ENCODE measurements around the gene ETV1. TPM values are rescaled to one million over a fixed set of nuclear protein-coding genes. Genes with fewer than 3 reads are reported as not detected.

Gene ETV1
- total RNA-seq, 1 donor from 2014 or later: 27.3 TPM

GRCh38 chr7:13848681-13849131 lies 140.8 kb downstream of the ETV1 start:
- Mint-ChIP-seq H3K27me3 (no peaks in the 10 kb centered on the region), H3K4me3 (ENCODE audit: low read depth) (no peak overlapping the region), H3K4me1 (ENCODE audit: low read depth) (no peaks in the 10 kb centered on the region), H3K27ac (no peak overlapping the region), H3K36me3 (ENCODE audit: insufficient read depth) (no peaks in the 10 kb centered on the region), H3K9me3 (ENCODE audit: low read depth) (no peaks in the 10 kb centered on the region)
- DNase-seq (ENCODE audit: low spot score, unreplicated experiment): no peak
- TF ChIP-seq CTCF (IDR thresholded peaks at IDR 0.05; ENCODE audit: unreplicated experiment): no peak

GRCh38 chr7:13846386-13846785 lies 143.1 kb downstream of the ETV1 start:
- no peak overlapping the region for H3K27ac Mint-ChIP-seq
- no peaks in the 10 kb centered on the region for H3K9me3 Mint-ChIP-seq (ENCODE audit: low read depth)
- no peak overlapping the region for H3K4me3 Mint-ChIP-seq (ENCODE audit: low read depth)
- H3K4me1 Mint-ChIP-seq (ENCODE audit: low read depth): no peaks in the 10 kb centered on the region
- H3K27me3 Mint-ChIP-seq: no peaks in the 10 kb centered on the region
- no peaks in the 10 kb centered on the region for H3K36me3 Mint-ChIP-seq (ENCODE audit: insufficient read depth)
- DNase-seq (ENCODE audit: low spot score, unreplicated experiment): no peak
- no peak for TF ChIP-seq CTCF (IDR thresholded peaks at IDR 0.05; ENCODE audit: unreplicated experiment)

- no peaks in the 10 kb centered on the region for H3K9me3 Mint-ChIP-seq (ENCODE audit: low read depth)
- no peak for DNase-seq (ENCODE audit: low spot score, unreplicated experiment)
- H3K27ac Mint-ChIP-seq: no peak overlapping the region
- no peaks in the 10 kb centered on the region for H3K36me3 Mint-ChIP-seq (ENCODE audit: insufficient read depth)
- no peaks in the 10 kb centered on the region for H3K27me3 Mint-ChIP-seq
- no peak overlapping the region for H3K4me3 Mint-ChIP-seq (ENCODE audit: low read depth)
- no peaks in the 10 kb centered on the region for H3K4me1 Mint-ChIP-seq (ENCODE audit: low read depth)
- TF ChIP-seq CTCF (IDR thresholded peaks at IDR 0.05; ENCODE audit: unreplicated experiment): no peak
Observed at GRCh38 chr7:13845601-13846000, 143.9 kb downstream of the ETV1 start.

GRCh38 chr7:13844954-13845353 lies 144.5 kb downstream of the ETV1 start:
- DNase-seq (ENCODE audit: low spot score, unreplicated experiment): no peak
- H3K4me1 Mint-ChIP-seq (ENCODE audit: low read depth): no peaks in the 10 kb centered on the region
- no peaks in the 10 kb centered on the region for H3K27me3 Mint-ChIP-seq
- H3K9me3 Mint-ChIP-seq (ENCODE audit: low read depth): no peaks in the 10 kb centered on the region
- no peak overlapping the region for H3K27ac Mint-ChIP-seq
- no peak overlapping the region for H3K4me3 Mint-ChIP-seq (ENCODE audit: low read depth)
- H3K36me3 Mint-ChIP-seq (ENCODE audit: insufficient read depth): no peaks in the 10 kb centered on the region
- TF ChIP-seq CTCF (IDR thresholded peaks at IDR 0.05; ENCODE audit: unreplicated experiment): no peak

- Mint-ChIP-seq H3K36me3 (ENCODE audit: insufficient read depth) (no peaks in the 10 kb centered on the region), H3K27ac (no peak overlapping the region), H3K4me1 (ENCODE audit: low read depth) (peaks cover 9% of the 10 kb centered on the region), H3K9me3 (ENCODE audit: low read depth) (no peaks in the 10 kb centered on the region), H3K4me3 (ENCODE audit: low read depth) (no peak overlapping the region), H3K27me3 (no peaks in the 10 kb centered on the region)
- no peak for DNase-seq (ENCODE audit: low spot score, unreplicated experiment)
- TF ChIP-seq CTCF (IDR thresholded peaks at IDR 0.05; ENCODE audit: unreplicated experiment): no peak
Observed at GRCh38 chr7:13841284-13841683, 148.2 kb downstream of the ETV1 start.
